Fibroblast of the aortic adventitia (primary cell): ENCODE data around the gene ANKRD16. TPM values are rescaled to one million over a fixed set of nuclear protein-coding genes. Genes with fewer than 3 reads are reported as not detected.

Experiments
- DNase-seq: peaks from one replicate; pipeline ENCODE4 v3.0.0-alpha.2; 2010; ENCODE audit warnings: low read depth
- H3K4me3 ChIP-seq: 2 replicates; pipeline ENCODE4 v1.5.1; 2011; ENCODE audit warnings: low read depth, mild to moderate bottlenecking, control low read depth, low read length, moderate library complexity
- CTCF ChIP-seq: IDR thresholded peaks from 2 replicates; pipeline ENCODE4 v1.5.1; 2011; ENCODE audit warnings: mild to moderate bottlenecking, low read length, control low read depth, inconsistent platforms; ENCODE audit not compliant: insufficient read depth
- total RNA-seq: library from RNA; depleted of rRNA; stranded (reverse); fragments of >200 nt; gene quantifications from 2 replicates; pipeline ENCODE4 v1.2.3, GENCODE V29; 2012; ENCODE audit warnings: low replicate concordance

Gene ANKRD16
- total RNA-seq, 1 donor: 5.0 TPM

- no peak for DNase-seq
- H3K4me3 ChIP-seq: no peak overlapping the region
- TF ChIP-seq CTCF: no peak
These were observed 3.6 kb upstream of the ANKRD16 start for GRCh38 chr10:5893321-5893720.

- H3K4me3 ChIP-seq: peak overlapping the region; percentile 22
- TF ChIP-seq CTCF: no peak
- peak; percentile 83 for DNase-seq
These were observed 2.3 kb upstream of the ANKRD16 start for GRCh38 chr10:5892007-5892406.

GRCh38 chr10:5891009-5891408, 1.3 kb upstream of the ANKRD16 start:
- H3K4me3 ChIP-seq: peak overlapping the region; percentile 93
- TF ChIP-seq CTCF: no peak
- peak; percentile 35 for DNase-seq

- peak overlapping the region; percentile 93 for H3K4me3 ChIP-seq
- no peak for DNase-seq
- no peak for TF ChIP-seq CTCF
These were observed 791 bp upstream of the ANKRD16 start for GRCh38 chr10:5890452-5890915.

- DNase-seq: peak; percentile 15
- H3K4me3 ChIP-seq: peak overlapping the region; percentile 78
- no peak for TF ChIP-seq CTCF
These were observed 660 bp downstream of the ANKRD16 start for GRCh38 chr10:5888843-5889623.

- no peak for TF ChIP-seq CTCF
- peak; percentile 61 for DNase-seq
- H3K4me3 ChIP-seq: peak overlapping the region; percentile 78
These were observed 1.3 kb downstream of the ANKRD16 start for GRCh38 chr10:5888351-5888750.
